Adipose tissue (tissue), 3 donors: ENCODE results near the gene SREK1IP1. TPM values are rescaled to one million over a fixed set of nuclear protein-coding genes. Genes with fewer than 3 reads are reported as not detected.

Experiments used
- H3K27ac ChIP-seq: one replicate; pipeline ENCODE4 v1.5.1; 2013; ENCODE audit warnings: low read depth, low read length
- WGBS, 3 donors: extraction: QIAGEN DNeasy Blood & Tissue Kit; methylation state at CpG; one replicate each; pipeline ENCODE4 v1.1.7; 2013; 5-methylcytosine and 5-hydroxymethylcytosine counted together
- polyA plus RNA-seq, 3 donors: library from polyadenylated mRNA; stranded (reverse); fragments of 200-250 nt; gene quantifications; one replicate each; pipeline ENCODE4 v1.2.3, GENCODE V29; 2013
- donor health status: healthy with polysubstance abuse.
- donor health status: Bipolar disorder and iron deficiency.
- donor health status: healthy.

SREK1IP1 gene
- polyA plus RNA-seq, 3 donors = 5.1 to 6.4 (median 5.5) TPM

DNA sequence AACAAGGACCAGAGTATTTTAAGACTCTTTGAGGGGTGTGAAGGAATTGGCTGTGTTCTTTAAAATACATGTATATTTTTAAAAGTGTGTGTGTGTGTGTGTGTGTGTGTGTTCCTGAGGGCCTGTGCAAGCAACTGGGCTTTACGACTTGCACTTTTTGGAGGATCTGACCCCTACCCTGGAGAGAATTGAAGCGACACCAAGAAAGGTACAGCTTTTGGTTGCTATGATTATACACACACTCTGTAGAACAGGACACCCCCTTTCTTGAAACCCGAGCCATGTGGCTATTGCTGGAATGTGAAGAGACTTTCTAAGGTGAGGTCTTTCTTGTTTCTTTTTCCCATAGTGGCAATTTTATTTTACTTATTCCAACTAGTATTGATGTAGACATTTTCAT lies 77.2 kb downstream of the SREK1IP1 start:
- 27 to 33% (median 30%) methylated on average over 3 of the region's 3 CpGs for WGBS, 3 donors
- H3K27ac ChIP-seq = no peak overlapping the region

DNA sequence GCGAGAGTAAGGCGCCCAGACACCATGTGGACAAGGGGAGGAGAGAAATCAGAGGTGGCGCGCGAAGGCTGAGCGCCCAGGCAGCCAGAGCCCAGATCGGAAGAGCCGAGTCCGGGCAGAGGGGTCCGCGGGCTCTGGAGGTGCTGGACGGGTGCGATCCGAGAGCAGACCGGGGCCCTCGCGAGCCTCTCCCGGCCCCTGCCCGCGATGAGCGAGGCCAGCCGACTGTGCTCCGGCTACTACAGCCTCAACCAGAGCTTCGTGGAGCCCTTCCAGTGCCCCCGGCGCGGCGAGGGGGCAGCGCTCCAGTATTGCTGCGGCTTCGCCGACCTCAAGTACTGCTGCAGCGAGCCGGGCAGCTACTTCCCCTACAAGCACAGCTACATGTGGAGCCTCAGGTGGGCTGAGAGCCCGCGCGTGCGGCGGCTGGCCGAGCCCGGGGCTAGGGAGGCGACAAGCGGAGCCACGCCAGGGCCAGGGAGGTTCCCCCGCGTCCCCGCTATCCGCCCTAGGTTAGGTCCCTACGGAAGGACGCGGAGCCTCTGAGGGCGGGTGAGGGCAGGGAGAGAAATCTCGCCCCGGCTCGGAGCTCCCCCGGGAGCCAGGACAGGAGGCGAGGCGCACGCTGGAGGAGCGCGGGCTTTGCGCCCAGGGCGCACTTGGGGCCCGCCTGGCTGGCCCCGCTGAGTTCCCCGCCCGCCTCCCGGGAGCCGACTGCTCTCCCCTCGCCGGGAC lies 77.9 kb downstream of the SREK1IP1 start, which contains the start of gene SHISAL2B:
TSS of gene SHISAL2B (plus strand) at position 87 of the 735 bp plus-strand sequence. CDS start at position 208, 121 bp downstream.
- 1% methylated on average over 61 to 71 of the region's 71 CpGs for WGBS, 3 donors
- H3K27ac ChIP-seq = no peak within 1 kb of the TSS

- WGBS, 3 donors = 3 to 4% (median 3%) methylated on average over 9 of the region's 9 CpGs
- no peak overlapping the region for H3K27ac ChIP-seq
Measured at GRCh38 chr5:64690104-64690416, 78.4 kb downstream of the SREK1IP1 start.

GRCh38 chr5:64688965-64689364 lies 79.5 kb downstream of the SREK1IP1 start:
- no peak overlapping the region for H3K27ac ChIP-seq
- 51 to 80% (median 78%) methylated on average over 3 of the region's 3 CpGs for WGBS, 3 donors

DNA sequence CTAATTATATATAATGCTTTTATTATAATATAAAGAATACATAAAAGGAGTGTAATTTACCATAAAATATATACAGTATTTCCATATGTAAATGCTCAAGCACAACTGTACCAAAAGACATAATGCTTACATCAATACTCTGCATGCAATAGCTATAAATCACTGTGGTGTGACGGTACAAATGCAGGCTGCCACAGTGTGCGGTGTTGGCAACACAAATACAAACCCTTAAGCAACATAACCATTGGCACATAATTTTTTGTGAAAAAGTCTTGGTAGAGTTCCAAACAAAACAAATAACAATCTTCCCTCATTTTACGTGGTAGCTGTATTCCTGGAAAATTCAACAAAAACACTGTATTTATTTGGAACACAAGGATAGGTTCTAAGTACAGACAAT lies 80.1 kb downstream of the SREK1IP1 start:
- 69 to 83% (median 77%) methylated on average over 3 of the region's 3 CpGs for WGBS, 3 donors
- no peak overlapping the region for H3K27ac ChIP-seq

DNA sequence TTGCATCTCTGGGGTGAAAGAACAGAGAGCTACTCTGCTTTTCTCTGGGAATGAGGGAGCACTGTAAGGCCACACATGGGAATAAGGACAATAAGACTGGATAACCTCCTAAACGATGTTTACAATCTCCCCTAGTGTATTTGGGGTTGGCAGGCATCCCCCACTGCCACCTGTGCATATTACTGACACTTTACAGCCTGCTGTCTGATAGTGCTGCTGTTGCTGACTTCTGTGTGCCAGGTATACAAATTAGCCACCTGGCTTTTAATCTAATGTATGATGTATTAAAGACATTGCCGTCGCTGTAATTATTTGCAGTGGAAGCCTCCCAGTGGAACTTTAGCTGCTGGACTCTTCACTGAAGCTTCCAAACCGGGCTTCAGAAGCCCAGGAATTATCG lies 82.6 kb downstream of the SREK1IP1 start:
- WGBS, 3 donors = 48 to 65% (median 62%) methylated on average over 5 of the region's 5 CpGs
- no peak overlapping the region for H3K27ac ChIP-seq

DNA sequence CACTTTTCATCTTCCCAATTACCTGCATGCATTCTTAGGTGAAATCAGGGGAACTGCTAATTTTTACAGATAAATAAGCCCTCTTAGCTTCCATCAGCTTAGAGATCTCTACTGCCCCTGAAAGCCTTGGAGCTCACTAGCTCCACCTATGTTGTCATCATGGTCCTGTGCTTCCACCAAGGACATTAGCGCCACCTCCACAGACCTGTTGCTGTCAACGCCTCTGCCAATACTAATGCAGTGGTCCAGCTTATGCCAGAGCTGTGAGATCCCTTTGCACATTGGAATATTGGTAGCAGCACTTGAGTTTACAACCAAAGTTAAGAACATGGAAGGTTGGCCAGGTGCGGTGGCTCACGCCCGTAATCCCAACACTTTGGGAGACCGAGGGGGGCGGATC lies 85.9 kb downstream of the SREK1IP1 start:
- no peak overlapping the region for H3K27ac ChIP-seq
- 91 to 94% (median 91%) methylated on average over 7 of the region's 7 CpGs for WGBS, 3 donors

DNA sequence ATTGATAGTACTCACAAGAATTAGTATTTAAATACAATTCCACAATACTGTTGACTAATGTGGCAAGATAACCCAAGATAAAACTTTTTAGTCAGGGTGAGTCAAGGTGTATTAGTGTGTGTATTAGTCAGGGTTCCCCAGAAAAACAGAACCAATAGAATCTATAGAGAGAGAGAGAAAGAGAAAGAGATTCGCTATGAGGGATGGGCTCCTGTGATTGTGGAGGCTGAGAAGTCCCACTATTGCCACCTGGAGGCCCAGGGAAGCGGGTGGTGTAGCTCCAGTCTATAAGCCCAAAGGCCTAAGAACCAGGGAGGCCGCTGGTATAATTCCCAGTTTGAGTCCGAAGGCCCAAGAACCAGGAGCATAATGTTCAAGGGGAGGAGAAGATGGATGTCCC lies 88.2 kb downstream of the SREK1IP1 start:
- no peak overlapping the region for H3K27ac ChIP-seq
- 79 to 88% (median 85%) methylated on average over 4 of the region's 4 CpGs for WGBS, 3 donors

DNA sequence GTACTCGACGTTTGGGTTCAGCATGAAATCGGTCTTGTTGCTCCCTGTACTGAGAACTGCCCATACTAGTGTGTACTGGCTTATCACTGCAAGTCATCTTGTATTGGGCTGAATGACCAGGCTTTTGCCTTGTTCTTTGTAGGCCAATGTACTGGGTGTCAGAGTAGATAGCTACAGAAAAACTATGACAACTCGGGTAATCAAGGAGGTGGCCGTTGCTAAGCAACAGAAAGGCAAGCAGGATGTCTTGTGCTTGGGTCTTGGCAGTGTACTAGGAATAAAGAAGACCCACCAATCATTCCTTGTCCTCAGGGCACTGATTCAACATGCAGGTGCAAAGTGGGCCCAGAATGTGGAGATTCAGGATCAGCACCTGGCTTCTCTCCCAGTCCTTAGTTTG lies 90.1 kb downstream of the SREK1IP1 start:
- WGBS, 3 donors = 72 to 81% (median 80%) methylated on average over 5 of the region's 5 CpGs
- H3K27ac ChIP-seq = no peak overlapping the region

- WGBS, 3 donors = 81 to 90% (median 82%) methylated on average over 3 of the region's 3 CpGs
- H3K27ac ChIP-seq = no peak overlapping the region
Measured at GRCh38 chr5:64671678-64672077, 96.8 kb downstream of the SREK1IP1 start.

- H3K27ac ChIP-seq = no peak overlapping the region
- 80 to 100% (median 95%) methylated on average over 1 of the region's 1 CpG for WGBS, 3 donors
Measured at GRCh38 chr5:64670277-64670676, 98.2 kb downstream of the SREK1IP1 start.

Other genes with a start within 250 kb of the SREK1IP1 start
- gene SHISAL2B, start 78.2 kb downstream of the SREK1IP1 start, polyA plus RNA-seq = 1 to 10 TPM in 2 of 3 donors, under 1 TPM in 1; 0.27 to 7.0 (median 1.6) TPM
- 10 to 100 TPM in 2 of 3 donors, 1 to 10 TPM in 1; 6.3 to 19.0 (median 11.2) TPM for gene CWC27, start 239 bp upstream of the SREK1IP1 start, polyA plus RNA-seq